Ovary (tissue), 9 donors: ENCODE measurements around the gene MORF4L1. TPM values are rescaled to one million over a fixed set of nuclear protein-coding genes. Genes with fewer than 3 reads are reported as not detected.
A peak's percentile ranks its signal among the peaks of the same experiment; 100 is the strongest.

Experiments used
- DNase-seq, 5 donors: peaks; one replicate each; pipeline ENCODE4 v3.0.0-alpha.2; 2019 to 2020
- H3K27ac ChIP-seq, 2 donors: fragments of 200-600 bp; one replicate each; pipeline versions ENCODE4 v1.5.1 to v1.8.0; 2019 to 2022
- H3K27me3 ChIP-seq: fragments of 200-600 bp; one replicate; pipeline ENCODE4 v1.8.0; 2022
- H3K36me3 ChIP-seq: fragments of 200-600 bp; sonication (generic); one replicate; pipeline ENCODE4 v1.5.1; 2019
- H3K4me1 ChIP-seq: one replicate; pipeline ENCODE4 v1.8.1; 2013; ENCODE audit warnings: mild to moderate bottlenecking, moderate library complexity; ENCODE audit not compliant: insufficient read depth
- H3K4me3 ChIP-seq: fragments of 200-600 bp; sonication (generic); one replicate; pipeline ENCODE4 v1.5.1; 2017
- H3K9me3 ChIP-seq, 2 donors: fragments of 200-600 bp in 1 of 2; sonication (generic) in 1 of 2; one replicate each; pipeline versions ENCODE4 v1.5.1 to v1.8.1; 2013 to 2019; ENCODE audit warnings: mild to moderate bottlenecking in 1 of 2, moderate library complexity in 1 of 2
- EP300 ChIP-seq: sonication (generic); formaldehyde crosslinking; IDR thresholded peaks from one replicate; pipeline ENCODE4 v1.6.1; 2017; ENCODE audit warnings: antibody characterized with exemption
- POLR2A ChIP-seq: fragments of 450-650 bp; IDR thresholded peaks from one replicate; pipeline ENCODE4 v1.6.1; 2017; ENCODE audit warnings: antibody characterized with exemption, mild to moderate bottlenecking, moderate library complexity
- WGBS, 3 donors: extraction: QIAGEN DNeasy Blood & Tissue Kit in 1 of 3; methylation state at CpG; one replicate each; pipeline versions ENCODE4 v1.1.5 to v1.1.7; 2013 to 2017; 5-methylcytosine and 5-hydroxymethylcytosine counted together
- intact Hi-C, 4 donors: fragments of 100-400 bp; cut with DNase I; formaldehyde crosslinking; loops; one replicate each; pipeline versions ENCODE4 v1.11.0 to v1.15.1; 2022 to 2023
- polyA plus RNA-seq, 2 donors: library from polyadenylated mRNA; stranded (reverse); fragments of 200-250 nt in 1 of 2; fragments of 350-450 nt in 1 of 2; fragmentation: Illumina TruSeq in 1 of 2; extraction: RNeasy Lipid Tissue Mini Kit (QIAGEN cat#74804) in 1 of 2; gene quantifications; one replicate each; pipeline ENCODE4 v1.2.3, GENCODE V29; 2013 to 2014
- total RNA-seq, 7 donors: library from RNA; depleted of rRNA in 2 of 7; stranded (reverse); fragments of >200 nt in 2 of 7; fragmentation: NEBNext Ultra II Directional in 3 of 7; extraction: Animal tissue kit (Norgen Biotek cat#: 25700) in 3 of 7; gene quantifications; one replicate each; pipeline versions ENCODE4 v1.1.0 to v1.2.4, GENCODE V29; 2016 to 2023
- TF ChIP-seq, protein P1 (sequence below), 3 donors: fragments of 450-650 bp in 2 of 3; fragments of 200-600 bp in 1 of 3; IDR thresholded peaks; one replicate each; pipeline versions ENCODE4 v1.5.1 to v1.8.0; 2016 to 2022; ENCODE audit warnings: antibody characterized with exemption in 3 of 3, mild to moderate bottlenecking in 1 of 3
- donor health status: DM: no; HTN: no; CAD: no; lungs with moderate emphysema.
- donor health status: DM: no; HTN: no; CAD: no.
- donor health status: Bipolar disorder and iron deficiency.
- donor health status: DM: yes; HTN: yes; CAD: no.
- donor health status: DM: no; HTN: no; CAD: no.
- donor health status: DM: yes; HTN: yes; CAD: no.

The MORF4L1 gene
- total and polyA plus RNA-seq, 9 donors: 210 to 772 (median 346) TPM

DNA sequence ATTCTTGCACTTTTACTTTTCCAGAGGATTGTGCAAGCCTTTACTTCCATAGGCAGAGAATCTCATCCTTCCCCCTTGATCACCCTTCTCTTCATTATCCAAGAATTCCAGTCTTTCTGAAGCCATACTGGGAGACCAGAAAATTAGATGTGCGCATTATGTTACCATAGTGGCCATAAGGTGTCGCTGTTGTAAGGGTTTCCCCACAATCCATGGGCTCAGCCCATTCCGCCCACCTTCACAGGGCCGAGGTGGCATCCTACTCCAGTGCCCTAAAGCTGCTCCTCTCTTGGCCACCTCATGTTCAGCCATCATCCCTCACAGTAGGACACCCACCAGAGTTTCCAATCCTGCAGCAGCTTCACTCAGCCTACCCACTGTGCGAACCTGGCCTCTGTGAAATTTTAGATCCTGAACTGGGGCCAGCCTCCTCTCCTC, 37.1 kb downstream of the MORF4L1 start:
- Histone ChIP-seq H3K4me3 (no peak overlapping the region), H3K9me3 (no peaks in the 10 kb centered on the region), H3K27me3 (no peaks in the 10 kb centered on the region), H3K4me1 (peaks cover 4% of the 10 kb centered on the region), H3K27ac (no peak overlapping the region), H3K36me3 (no peaks in the 10 kb centered on the region)
- peak in 2 of 5 donors; percentile 44 to 58 for DNase-seq
- TF ChIP-seq EP300: no peak
- TF ChIP-seq POLR2A: no peak
- TF ChIP-seq, protein P1, sequence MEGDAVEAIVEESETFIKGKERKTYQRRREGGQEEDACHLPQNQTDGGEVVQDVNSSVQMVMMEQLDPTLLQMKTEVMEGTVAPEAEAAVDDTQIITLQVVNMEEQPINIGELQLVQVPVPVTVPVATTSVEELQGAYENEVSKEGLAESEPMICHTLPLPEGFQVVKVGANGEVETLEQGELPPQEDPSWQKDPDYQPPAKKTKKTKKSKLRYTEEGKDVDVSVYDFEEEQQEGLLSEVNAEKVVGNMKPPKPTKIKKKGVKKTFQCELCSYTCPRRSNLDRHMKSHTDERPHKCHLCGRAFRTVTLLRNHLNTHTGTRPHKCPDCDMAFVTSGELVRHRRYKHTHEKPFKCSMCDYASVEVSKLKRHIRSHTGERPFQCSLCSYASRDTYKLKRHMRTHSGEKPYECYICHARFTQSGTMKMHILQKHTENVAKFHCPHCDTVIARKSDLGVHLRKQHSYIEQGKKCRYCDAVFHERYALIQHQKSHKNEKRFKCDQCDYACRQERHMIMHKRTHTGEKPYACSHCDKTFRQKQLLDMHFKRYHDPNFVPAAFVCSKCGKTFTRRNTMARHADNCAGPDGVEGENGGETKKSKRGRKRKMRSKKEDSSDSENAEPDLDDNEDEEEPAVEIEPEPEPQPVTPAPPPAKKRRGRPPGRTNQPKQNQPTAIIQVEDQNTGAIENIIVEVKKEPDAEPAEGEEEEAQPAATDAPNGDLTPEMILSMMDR (IDR thresholded peaks at IDR 0.05): peak; percentile 37 to 68 (median 46)
- 56 to 61% (median 60%) methylated on average over 5 of the region's 5 CpGs for WGBS, 3 donors
- intact Hi-C loops: loop anchor here in 2 of 4 donors (5.0 to 10.0 kb wide), 2 partner anchors 72 to 275 kb away; no protein-coding TSS in a partner anchor

DNA sequence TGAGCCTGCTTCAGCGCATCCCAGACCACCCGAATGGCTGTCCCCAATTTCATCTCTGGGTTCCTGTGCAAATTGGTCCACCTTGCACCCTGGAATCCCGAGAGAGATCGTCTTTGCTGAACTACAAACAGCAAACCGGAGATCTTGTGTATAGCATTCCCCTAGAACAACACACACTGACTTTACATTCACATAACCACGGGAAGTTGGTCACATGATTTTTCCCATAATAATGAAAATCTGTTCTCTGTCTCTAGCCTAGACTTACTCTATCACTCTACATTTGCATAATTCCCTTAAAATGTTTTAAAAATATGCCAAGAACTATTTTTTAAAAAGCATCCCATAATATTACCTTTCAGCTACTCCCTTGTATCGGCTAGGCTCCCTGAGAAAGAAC, 37.6 kb downstream of the MORF4L1 start:
- Histone ChIP-seq H3K4me1 (peaks cover 4% of the 10 kb centered on the region), H3K4me3 (no peak overlapping the region), H3K9me3 (no peaks in the 10 kb centered on the region), H3K27ac (no peak overlapping the region), H3K27me3 (no peaks in the 10 kb centered on the region), H3K36me3 (no peaks in the 10 kb centered on the region)
- no peak for DNase-seq
- TF ChIP-seq, protein P1 (IDR thresholded peaks at IDR 0.05): no peak
- TF ChIP-seq POLR2A (no peak), EP300 (no peak)
- intact Hi-C loops: loop anchor here in 2 of 4 donors (5.0 to 10.0 kb wide), 2 partner anchors 72 to 275 kb away; no protein-coding TSS in a partner anchor
- WGBS, 3 donors: 66 to 70% (median 67%) methylated on average over 7 of the region's 7 CpGs

DNA sequence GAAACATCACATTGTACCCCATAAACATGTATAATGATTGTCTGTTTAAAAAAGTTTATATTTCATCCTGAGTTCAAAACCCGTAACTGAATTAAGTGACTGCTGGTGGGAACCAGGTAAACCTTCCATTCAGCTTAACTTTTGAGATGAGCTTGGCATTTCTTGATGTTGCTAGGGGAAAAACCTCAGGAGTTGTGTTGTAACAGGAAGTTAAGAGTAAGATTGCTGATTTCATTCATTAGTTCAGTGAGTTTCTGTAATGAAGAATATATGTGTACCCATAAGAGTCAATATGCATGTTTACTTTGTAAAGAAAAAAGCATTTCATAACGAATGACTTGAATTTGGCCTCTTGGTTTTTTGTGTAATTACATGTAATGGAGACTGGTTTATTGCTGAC, 39.6 kb downstream of the MORF4L1 start:
- no peak for DNase-seq
- intact Hi-C loops: loop anchor here in 2 of 4 donors (5.0 to 10.0 kb wide), 2 partner anchors 70 to 272 kb away; no protein-coding TSS in a partner anchor
- Histone ChIP-seq H3K36me3 (no peaks in the 10 kb centered on the region), H3K9me3 (no peaks in the 10 kb centered on the region), H3K4me1 (peaks cover 4% of the 10 kb centered on the region), H3K27ac (no peak overlapping the region), H3K27me3 (no peaks in the 10 kb centered on the region), H3K4me3 (no peak overlapping the region)
- TF ChIP-seq, protein P1 (IDR thresholded peaks at IDR 0.05): no peak
- TF ChIP-seq POLR2A (no peak), EP300 (no peak)
- 85 to 88% (median 85%) methylated on average over 2 of the region's 2 CpGs for WGBS, 3 donors

DNA sequence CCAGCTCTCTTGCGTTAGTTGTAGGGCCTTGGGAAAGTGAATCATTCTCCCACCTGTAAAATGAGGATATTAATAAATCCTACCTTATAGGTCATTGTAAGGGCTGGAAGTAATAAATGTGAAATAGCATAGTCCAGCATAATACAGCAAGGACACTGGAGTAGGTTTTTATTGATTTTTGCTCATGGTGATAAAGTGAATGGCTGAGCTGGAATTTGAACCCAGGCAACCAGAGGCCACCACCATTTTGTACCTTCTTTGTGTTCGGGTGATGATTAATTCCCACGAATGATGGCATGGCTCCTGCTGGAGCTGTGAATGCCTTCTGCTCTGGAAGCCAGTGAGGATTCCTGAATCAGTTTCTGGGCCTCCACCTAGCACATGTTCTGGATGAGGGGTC, 40.3 kb downstream of the MORF4L1 start:
- DNase-seq: no peak
- TF ChIP-seq, protein P1 (IDR thresholded peaks at IDR 0.05): no peak
- no peak for TF ChIP-seq EP300
- no peak for TF ChIP-seq POLR2A
- Histone ChIP-seq H3K36me3 (no peaks in the 10 kb centered on the region), H3K9me3 (no peaks in the 10 kb centered on the region), H3K27me3 (no peaks in the 10 kb centered on the region), H3K4me3 (no peak overlapping the region), H3K4me1 (peaks cover 4% of the 10 kb centered on the region), H3K27ac (no peak overlapping the region)
- 87 to 91% (median 88%) methylated on average over 3 of the region's 3 CpGs for WGBS, 3 donors
- intact Hi-C loops: loop anchor here in 2 of 4 donors (5.0 to 10.0 kb wide), 2 partner anchors 69 to 272 kb away; no protein-coding TSS in a partner anchor
